ENCODE data around the gene GP5. TPM values are rescaled to one million over a fixed set of nuclear protein-coding genes. Genes with fewer than 3 reads are reported as not detected.

Gene GP5
- 0.06 and 0.10 TPM in 2 replicates for total RNA-seq

GRCh38 chr3:194399166-194399565 lies at the start of gene GP5:
GP5 (minus strand) TSS chr3:194399266; CDS start chr3:194398282, 984 bp downstream.

GRCh38 chr3:194369522-194370279 lies 29.4 kb downstream of the GP5 start, which contains the start of gene LRRC15:
LRRC15 (minus strand) TSS chr3:194369743; CDS start chr3:194361043, 8,700 bp downstream.

GRCh38 chr3:194351080-194351672 lies 47.9 kb downstream of the GP5 start, which contains the start of gene CPN2:
CPN2 (minus strand) TSS chr3:194351328; CDS start chr3:194342702, 8,626 bp downstream.

Other genes starting within 250 kb of the GP5 start
- not detected in 2 replicates for gene CPN2, start 47.9 kb downstream of the GP5 start, total RNA-seq
- not detected in 2 replicates for gene LRRC15, start 29.5 kb downstream of the GP5 start, total RNA-seq
- gene ATP13A3, start 87.7 kb upstream of the GP5 start, total RNA-seq = 161 and 188 TPM in 2 replicates
- gene TMEM44, start 234.2 kb upstream of the GP5 start, total RNA-seq = 15.7 and 16.3 TPM in 2 replicates